KMS-11 (cell line): ENCODE measurements around the gene RAD51B.

Source experiments
- H2AFZ ChIP-seq: fragments of 200-600 bp; sonication (generic); 2 replicates; pipeline ENCODE4 v1.6.1; 2016; ENCODE audit warnings: antibody characterized with exemption, mixed run types, low read depth
- H3K27ac ChIP-seq: fragments of 200-600 bp; sonication (generic); 2 replicates; pipeline ENCODE4 v1.6.1; 2016; ENCODE audit warnings: mild to moderate bottlenecking, mixed run types
- H3K27me3 ChIP-seq: fragments of 200-600 bp; sonication (generic); 2 replicates; pipeline ENCODE4 v1.6.1; 2017; ENCODE audit warnings: mild to moderate bottlenecking, low read depth, mixed run types, moderate library complexity; ENCODE audit not compliant: insufficient read depth
- H3K36me3 ChIP-seq: fragments of 200-600 bp; sonication (generic); 2 replicates; pipeline ENCODE4 v1.6.1; 2017; ENCODE audit warnings: mild to moderate bottlenecking, mixed run types; ENCODE audit not compliant: insufficient read depth
- H3K4me1 ChIP-seq: fragments of 200-600 bp; sonication (generic); 2 replicates; pipeline ENCODE4 v1.6.1; 2016; ENCODE audit warnings: mild to moderate bottlenecking, low read depth, mixed run types; ENCODE audit not compliant: poor library complexity, severe bottlenecking
- H3K4me2 ChIP-seq: fragments of 200-600 bp; sonication (generic); 2 replicates; pipeline ENCODE4 v1.7.0; 2016; ENCODE audit warnings: mild to moderate bottlenecking, mixed run types
- H3K4me3 ChIP-seq: fragments of 200-600 bp; sonication (generic); IDR thresholded peaks from 2 replicates; pipeline ENCODE4 v1.6.1; 2017; ENCODE audit warnings: low read depth, low read length, mixed read lengths; ENCODE audit not compliant: insufficient read depth
- H3K79me2 ChIP-seq: fragments of 200-600 bp; sonication (generic); 2 replicates; pipeline ENCODE4 v1.6.1; 2016; ENCODE audit warnings: low read depth, mixed run types; ENCODE audit not compliant: insufficient read depth
- H3K9ac ChIP-seq: fragments of 200-600 bp; sonication (generic); 2 replicates; pipeline ENCODE4 v1.6.1; 2016; ENCODE audit warnings: mild to moderate bottlenecking, mixed run types
- H4K20me1 ChIP-seq: fragments of 200-600 bp; sonication (generic); 2 replicates; pipeline ENCODE4 v1.6.1; 2016; ENCODE audit warnings: mild to moderate bottlenecking, mixed run types; ENCODE audit not compliant: insufficient read depth
- TF ChIP-seq, protein P1 (sequence below): fragments of 200-600 bp; sonication (generic); conservative IDR thresholded peaks from 2 replicates; pipeline ENCODE4 v1.6.1; 2017; ENCODE audit warnings: low read depth, mild to moderate bottlenecking, antibody characterized with exemption, low read length, moderate library complexity, mixed read lengths

RAD51B gene

DNA sequence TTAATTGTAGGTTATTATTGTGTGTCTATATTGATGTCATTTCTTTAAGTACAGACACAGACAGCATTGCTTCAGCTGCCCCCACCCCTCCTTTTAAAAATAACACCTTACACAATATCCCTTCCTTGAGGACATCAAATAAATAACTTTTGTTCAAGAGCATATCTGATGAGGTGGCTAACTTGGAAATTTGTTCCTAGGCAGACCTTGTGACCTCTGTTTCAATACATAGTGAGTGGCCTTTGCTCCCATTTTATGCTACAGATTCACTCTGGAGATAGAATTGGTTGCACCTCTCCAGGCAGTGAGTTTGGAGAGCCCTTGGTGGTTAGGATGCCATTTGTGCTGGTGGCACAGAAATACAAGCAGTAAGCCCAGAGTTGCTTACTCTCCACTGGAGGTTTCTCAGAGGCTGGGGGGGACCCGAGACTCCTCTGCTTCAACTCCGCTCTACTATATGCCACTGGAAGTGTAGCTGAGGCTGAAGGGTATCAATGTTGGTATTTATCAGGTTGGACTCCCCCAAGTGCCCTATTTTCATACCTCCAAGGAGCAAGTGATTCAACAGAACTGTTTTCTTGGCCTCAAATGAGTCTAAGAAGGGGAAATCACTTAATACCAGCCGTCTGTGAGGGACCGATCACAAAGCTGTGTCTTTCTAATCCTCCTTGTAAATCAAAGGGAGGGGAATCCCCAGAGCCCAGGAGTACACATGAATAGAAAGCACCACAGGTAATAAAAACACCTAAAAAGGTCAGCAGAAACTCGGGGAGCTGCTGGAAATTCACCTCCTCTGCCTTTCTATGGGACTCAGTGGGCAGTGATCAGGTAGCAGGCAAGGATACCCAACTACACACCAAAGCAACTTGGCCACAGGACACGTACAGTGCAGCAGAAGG lies 463.1 kb downstream of the RAD51B start:
- no peak overlapping the region for H3K4me2 ChIP-seq
- no peaks in the 10 kb centered on the region for H3K36me3 ChIP-seq
- H3K27ac ChIP-seq = no peak overlapping the region
- no peak overlapping the region for H3K9ac ChIP-seq
- H3K4me1 ChIP-seq = peaks cover 43% of the 10 kb centered on the region
- H3K27me3 ChIP-seq = no peaks in the 10 kb centered on the region
- no peak overlapping the region for H3K4me3 ChIP-seq
- TF ChIP-seq, protein P1, sequence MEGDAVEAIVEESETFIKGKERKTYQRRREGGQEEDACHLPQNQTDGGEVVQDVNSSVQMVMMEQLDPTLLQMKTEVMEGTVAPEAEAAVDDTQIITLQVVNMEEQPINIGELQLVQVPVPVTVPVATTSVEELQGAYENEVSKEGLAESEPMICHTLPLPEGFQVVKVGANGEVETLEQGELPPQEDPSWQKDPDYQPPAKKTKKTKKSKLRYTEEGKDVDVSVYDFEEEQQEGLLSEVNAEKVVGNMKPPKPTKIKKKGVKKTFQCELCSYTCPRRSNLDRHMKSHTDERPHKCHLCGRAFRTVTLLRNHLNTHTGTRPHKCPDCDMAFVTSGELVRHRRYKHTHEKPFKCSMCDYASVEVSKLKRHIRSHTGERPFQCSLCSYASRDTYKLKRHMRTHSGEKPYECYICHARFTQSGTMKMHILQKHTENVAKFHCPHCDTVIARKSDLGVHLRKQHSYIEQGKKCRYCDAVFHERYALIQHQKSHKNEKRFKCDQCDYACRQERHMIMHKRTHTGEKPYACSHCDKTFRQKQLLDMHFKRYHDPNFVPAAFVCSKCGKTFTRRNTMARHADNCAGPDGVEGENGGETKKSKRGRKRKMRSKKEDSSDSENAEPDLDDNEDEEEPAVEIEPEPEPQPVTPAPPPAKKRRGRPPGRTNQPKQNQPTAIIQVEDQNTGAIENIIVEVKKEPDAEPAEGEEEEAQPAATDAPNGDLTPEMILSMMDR = no peak
- H2AFZ ChIP-seq = no peak overlapping the region
- H3K79me2 ChIP-seq = no peaks in the 10 kb centered on the region
- H4K20me1 ChIP-seq = no peaks in the 10 kb centered on the region

DNA sequence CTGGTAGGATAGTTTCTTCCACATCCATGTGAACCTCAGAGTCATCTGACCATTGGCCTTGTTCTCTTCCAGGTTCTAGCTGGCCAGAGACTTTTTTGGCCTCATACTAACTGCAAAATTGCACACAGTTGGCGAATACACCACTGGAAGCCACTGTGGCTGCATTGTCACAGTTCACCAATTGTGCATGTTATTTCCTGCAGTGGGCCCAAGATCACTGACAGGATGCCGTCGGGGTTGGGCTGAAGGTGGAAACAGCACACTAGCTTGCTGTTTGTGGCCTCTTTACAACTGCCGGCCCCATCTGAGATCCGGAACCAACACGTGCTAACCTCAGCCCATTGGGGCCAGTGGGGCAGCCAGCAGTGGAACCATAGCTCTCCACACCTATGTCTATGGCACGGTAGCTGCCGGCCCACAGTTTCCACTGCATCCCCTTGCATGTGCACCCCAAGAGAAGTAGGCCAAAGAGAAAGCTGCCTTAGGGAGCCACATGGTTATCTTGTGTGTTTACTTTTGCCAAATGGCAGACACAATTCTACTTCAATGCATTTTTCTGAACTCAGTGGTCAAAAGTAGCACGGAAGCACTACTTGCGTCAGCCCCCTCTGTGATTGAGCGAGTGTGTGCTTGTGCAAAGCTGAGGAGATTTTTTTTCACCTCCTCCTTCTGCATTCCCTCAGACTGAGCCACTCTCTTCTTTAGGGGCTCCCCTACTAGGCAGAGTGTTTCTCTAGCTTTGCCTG lies 464.0 kb downstream of the RAD51B start:
- H3K27ac ChIP-seq = no peak overlapping the region
- no peaks in the 10 kb centered on the region for H3K36me3 ChIP-seq
- no peaks in the 10 kb centered on the region for H3K79me2 ChIP-seq
- peaks cover 40% of the 10 kb centered on the region for H3K4me1 ChIP-seq
- H3K27me3 ChIP-seq = no peaks in the 10 kb centered on the region
- no peaks in the 10 kb centered on the region for H4K20me1 ChIP-seq
- no peak overlapping the region for H3K9ac ChIP-seq
- H2AFZ ChIP-seq = no peak overlapping the region
- no peak overlapping the region for H3K4me2 ChIP-seq
- TF ChIP-seq, protein P1 = no peak
- no peak overlapping the region for H3K4me3 ChIP-seq

DNA sequence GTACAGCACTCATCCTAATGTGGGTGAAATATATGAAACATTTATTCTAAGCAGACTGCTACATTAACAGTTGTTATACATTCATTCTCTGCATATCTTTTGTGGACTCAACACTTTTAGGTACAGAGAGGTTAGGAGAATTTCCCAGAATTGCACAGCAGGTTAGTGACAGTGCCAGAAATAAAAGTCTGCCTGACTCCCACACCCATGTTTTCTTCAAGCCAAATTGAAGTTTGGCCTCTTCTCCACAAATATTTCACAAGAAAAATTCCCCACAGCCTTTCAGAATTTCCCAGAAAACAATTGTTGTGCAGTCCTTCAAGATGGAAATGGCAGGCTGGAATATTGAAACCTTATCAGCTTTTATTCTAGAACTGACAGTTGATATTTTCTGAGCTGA lies 464.8 kb downstream of the RAD51B start:
- no peaks in the 10 kb centered on the region for H3K79me2 ChIP-seq
- no peaks in the 10 kb centered on the region for H3K36me3 ChIP-seq
- no peaks in the 10 kb centered on the region for H4K20me1 ChIP-seq
- H3K9ac ChIP-seq = no peak overlapping the region
- no peak overlapping the region for H3K4me3 ChIP-seq
- TF ChIP-seq, protein P1 = no peak
- no peaks in the 10 kb centered on the region for H3K27me3 ChIP-seq
- H3K4me2 ChIP-seq = no peak overlapping the region
- no peak overlapping the region for H3K27ac ChIP-seq
- no peak overlapping the region for H2AFZ ChIP-seq
- H3K4me1 ChIP-seq = peaks cover 33% of the 10 kb centered on the region

DNA sequence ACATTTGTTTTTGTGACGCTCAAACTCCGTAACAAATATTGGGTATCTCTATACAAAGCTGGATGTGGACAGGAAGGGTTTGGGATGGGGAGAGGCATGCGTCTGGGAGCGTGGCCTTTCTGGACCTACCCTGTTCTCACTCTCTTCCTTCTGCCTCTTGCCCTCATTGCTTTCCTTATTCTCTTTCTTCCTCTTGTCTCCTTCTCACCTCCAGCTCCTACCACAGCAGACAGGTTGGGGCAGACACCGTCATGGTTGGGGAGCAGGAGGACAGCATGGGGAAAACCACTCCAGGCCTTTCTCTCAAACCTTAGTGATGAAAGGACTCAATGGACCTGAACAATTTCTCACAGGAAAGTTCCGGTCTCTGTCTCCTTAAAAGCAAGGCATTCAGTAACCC lies 465.3 kb downstream of the RAD51B start:
- H3K27ac ChIP-seq = no peak overlapping the region
- no peak overlapping the region for H3K9ac ChIP-seq
- H3K4me3 ChIP-seq = no peak overlapping the region
- H3K27me3 ChIP-seq = no peaks in the 10 kb centered on the region
- TF ChIP-seq, protein P1 = no peak
- no peaks in the 10 kb centered on the region for H4K20me1 ChIP-seq
- no peaks in the 10 kb centered on the region for H3K36me3 ChIP-seq
- H3K4me2 ChIP-seq = no peak overlapping the region
- no peak overlapping the region for H2AFZ ChIP-seq
- H3K4me1 ChIP-seq = peaks cover 28% of the 10 kb centered on the region
- H3K79me2 ChIP-seq = no peaks in the 10 kb centered on the region
